HG03575 (cell line): ENCODE measurements around the gene IRF2.
"Not testable (repeated sequence)": the region's sequence is repeated elsewhere in the genome, so short reads cannot be mapped to it uniquely, and the experiment has no call there.

Source experiments
- ATAC-seq: cut with Tn5 transposase; IDR thresholded peaks from one replicate; pipeline ENCODE4 v1.9.1; 2021; ENCODE audit not compliant: unreplicated experiment, insufficient number of reproducible peaks, low FRiP score; ENCODE audit errors: extremely low read depth

Gene IRF2

DNA sequence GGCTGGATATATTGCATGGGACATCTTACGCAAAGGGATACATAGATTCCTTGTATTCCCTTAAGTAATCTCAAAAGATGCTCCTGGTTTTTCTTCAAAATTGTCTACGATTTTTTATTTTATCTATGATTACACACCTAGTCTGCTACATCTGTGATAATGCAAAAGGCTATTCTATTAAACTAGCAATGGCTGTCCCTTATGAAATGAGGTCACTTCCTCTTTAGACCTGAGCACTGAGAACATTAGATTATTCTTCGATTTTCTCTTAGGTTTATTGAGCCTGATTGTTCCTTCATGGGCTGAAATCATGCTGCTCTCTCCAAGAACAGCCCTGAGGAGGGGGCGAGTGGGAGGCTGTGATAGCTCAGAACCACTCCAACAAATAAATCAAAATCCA is 129.9 kb downstream of the IRF2 start:
- no peak for ATAC-seq

DNA sequence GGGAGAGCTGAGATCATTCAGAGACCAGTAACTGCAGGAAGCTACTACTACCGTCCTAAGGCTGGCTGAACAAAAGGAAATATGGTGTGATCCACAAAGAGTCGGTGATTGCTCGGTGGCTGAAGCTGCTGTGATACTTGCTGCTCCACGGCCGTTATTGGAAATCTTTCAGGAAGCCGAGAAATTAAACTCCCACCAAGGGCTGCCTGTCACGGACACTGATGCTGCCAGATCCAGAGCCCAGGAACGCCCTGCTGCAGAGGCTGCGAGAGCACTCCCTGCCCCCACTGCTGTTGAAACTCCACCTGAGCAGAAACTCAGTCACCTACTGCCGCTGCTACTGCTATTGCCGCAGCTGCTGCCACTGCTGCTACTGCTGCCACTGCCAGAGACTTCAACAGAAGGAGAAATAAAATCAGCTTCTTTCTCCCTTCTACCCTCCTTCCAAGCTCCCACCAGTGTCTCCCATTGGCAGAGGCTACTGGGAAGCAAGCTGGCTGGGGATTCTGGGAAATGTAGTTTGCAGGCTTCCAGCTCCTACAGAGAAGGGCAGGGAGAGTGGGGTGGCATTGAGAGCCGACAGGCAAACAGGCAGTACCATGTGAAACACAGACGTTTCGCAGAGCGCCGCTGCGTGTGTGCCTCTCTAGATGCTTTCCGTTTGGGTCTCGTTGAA is 130.7 kb downstream of the IRF2 start:
- no peak for ATAC-seq

DNA sequence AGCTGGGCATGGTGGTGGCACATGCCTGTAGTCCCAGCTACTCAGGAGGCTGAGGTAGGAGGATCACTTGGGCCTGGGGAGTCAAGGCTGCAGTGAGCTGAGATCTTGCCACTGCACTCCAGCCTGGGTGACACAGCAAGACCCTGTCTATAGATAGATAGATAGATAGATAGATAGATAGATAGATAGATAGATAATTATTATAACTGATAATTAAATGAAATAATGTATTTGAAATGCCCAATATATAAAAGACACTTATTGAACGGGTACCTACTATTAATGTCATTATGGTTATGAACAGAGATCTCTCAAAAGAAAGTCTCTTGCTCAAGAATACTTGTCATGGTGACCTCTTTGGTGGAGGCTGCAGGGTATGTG is 131.5 kb downstream of the IRF2 start:
- not testable (repeated sequence) for ATAC-seq

DNA sequence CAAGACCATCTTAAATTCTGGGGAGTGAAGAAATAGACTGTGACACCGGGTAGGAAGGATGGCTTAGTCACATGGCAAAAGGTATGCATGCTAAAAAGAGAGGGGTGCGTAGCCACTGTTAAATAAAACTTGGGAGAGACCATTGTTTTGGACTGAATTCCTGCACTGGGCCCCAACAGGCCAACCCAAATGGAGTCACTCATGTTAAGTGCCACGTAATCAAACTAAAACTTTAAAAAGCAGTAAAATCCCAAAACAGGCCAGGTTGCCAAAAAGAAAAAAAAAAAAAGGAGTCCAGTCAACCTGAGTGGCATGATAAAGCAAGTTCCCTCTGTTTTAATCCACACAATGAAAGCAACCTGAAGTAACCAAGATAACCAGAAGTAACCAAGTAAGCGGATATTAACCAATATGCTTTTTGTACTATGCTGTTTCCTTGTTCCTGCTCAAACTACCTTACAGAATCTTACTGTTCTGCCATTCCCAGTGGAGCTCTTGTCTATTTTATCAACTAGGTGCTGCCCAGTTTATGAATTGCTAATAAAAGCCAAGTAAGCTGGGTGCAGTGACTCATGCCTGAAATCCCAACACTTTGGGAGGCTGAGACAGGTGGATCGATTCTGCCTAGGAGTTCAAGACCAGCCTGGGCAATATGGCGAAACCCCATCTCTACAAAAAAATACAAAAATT is 132.0 kb downstream of the IRF2 start:
- no peak for ATAC-seq

DNA sequence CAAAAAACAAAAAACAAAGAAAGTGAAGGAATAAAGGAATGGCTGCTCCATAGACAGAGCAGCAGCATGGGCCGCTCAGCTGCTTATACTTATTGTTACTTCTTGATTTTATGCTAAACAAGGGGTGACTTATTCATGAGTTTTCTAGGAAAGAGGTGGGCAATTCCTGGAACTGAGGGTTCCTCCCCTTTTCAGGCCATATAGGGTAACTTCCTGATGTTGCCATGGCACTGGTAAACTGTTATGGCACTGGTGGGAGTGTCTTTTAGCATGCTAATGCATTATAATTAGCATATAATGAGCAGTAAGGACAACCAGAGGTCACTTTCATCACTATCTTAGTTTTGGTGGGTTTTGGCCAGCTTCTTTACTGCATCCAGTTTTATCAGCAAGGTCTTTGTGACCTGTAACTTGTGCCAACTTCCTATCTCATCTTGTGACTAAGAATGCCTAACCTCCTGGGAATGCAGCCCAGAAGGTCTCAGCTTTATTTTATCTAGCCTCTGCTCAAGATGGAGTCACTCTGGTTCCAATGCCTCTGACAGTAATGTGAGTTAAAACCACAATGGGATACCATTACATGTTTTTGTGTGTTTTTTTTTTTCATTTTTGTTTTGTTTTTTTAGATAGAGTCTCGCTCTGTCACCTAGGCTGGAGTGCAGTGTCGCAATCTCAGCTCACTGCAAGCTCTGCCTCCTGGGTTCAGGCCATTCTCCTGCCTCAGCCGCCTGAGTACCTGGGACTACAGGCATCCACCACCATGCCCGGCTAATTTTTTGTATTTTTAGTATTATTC is 134.8 kb downstream of the IRF2 start:
- ATAC-seq: not testable (repeated sequence)

DNA sequence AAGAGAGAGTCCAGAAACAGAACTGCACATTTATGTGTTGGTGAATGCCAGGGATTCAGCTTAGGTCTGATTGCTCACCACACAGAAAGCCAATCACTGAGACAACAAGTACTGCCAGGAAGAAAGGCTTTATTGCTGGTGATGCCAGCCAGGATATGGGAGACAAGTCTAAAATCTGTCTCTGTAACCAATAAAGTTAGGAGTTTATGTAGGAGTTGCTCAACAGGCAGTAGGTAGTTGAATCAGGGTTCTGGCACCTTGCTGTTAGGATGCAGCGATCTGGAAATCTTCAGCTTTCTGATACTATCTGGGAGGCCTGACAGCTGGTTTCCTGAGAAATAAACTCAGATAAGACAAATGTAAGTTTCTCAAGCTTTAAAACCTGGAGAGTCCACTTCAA is 136.4 kb downstream of the IRF2 start:
- ATAC-seq: no peak
